DND-41 (cell line): Measurements from ENCODE around the gene SENP2.

Experiments used
- EZH2 ChIP-seq: IDR thresholded peaks from 3 replicates; pipeline ENCODE4 v1.6.1; 2012; ENCODE audit warnings: borderline replicate concordance, low read depth, mild to moderate bottlenecking, moderate library complexity, low read length, inconsistent platforms; ENCODE audit not compliant: severe bottlenecking
- TF ChIP-seq, protein P1 (sequence below): IDR thresholded peaks from 2 replicates; pipeline ENCODE4 v1.5.1; 2012; ENCODE audit warnings: borderline replicate concordance, low read length, moderate library complexity, mild to moderate bottlenecking; ENCODE audit not compliant: poor library complexity, severe bottlenecking; ENCODE audit errors: extremely low read depth

DNA sequence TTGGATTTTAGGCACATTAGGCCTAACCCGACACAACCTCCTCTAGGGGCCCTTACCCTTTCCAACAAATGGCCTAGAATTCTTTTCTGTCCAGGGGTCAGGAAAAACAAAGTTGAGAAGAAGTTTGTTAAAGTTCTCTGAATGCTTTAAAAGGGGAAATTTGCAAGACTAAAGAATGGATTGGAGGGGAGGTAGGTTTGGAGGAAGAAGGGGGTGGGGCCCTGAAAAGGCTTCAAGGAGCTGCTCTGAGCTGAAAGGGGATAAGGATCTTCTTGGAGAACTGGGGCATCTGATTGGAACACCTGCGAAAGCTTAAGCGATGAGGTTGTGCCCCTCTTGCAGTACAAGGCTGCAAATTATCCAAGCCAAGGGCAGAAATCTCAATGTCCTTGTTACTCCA lies 3.9 kb upstream of the SENP2 start:
- TF ChIP-seq, protein P1, sequence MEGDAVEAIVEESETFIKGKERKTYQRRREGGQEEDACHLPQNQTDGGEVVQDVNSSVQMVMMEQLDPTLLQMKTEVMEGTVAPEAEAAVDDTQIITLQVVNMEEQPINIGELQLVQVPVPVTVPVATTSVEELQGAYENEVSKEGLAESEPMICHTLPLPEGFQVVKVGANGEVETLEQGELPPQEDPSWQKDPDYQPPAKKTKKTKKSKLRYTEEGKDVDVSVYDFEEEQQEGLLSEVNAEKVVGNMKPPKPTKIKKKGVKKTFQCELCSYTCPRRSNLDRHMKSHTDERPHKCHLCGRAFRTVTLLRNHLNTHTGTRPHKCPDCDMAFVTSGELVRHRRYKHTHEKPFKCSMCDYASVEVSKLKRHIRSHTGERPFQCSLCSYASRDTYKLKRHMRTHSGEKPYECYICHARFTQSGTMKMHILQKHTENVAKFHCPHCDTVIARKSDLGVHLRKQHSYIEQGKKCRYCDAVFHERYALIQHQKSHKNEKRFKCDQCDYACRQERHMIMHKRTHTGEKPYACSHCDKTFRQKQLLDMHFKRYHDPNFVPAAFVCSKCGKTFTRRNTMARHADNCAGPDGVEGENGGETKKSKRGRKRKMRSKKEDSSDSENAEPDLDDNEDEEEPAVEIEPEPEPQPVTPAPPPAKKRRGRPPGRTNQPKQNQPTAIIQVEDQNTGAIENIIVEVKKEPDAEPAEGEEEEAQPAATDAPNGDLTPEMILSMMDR: no peak
- no peak for TF ChIP-seq EZH2
